Upper lobe of left lung (tissue), 6 donors: Measurements from ENCODE around the gene SLC28A2. TPM values are rescaled to one million over a fixed set of nuclear protein-coding genes. Genes with fewer than 3 reads are reported as not detected.

ENCODE experiments used
- ATAC-seq, 2 donors: fragments of 200-7000 bp; cut with Tn5 transposase; one replicate each; pipeline ENCODE4 v1.9.1; 2022; ENCODE audit warnings: mild to moderate bottlenecking in 2 of 2, moderate library complexity in 2 of 2; ENCODE audit not compliant: low FRiP score in 2 of 2
- DNase-seq, 2 donors: peaks; one replicate each; pipeline ENCODE4 v3.0.0-alpha.2; 2019 to 2020
- H3K27ac ChIP-seq, 4 donors: fragments of 200-600 bp; sonication (generic); one replicate each; pipeline ENCODE4 v1.5.1; 2016 to 2019
- H3K27me3 ChIP-seq, 4 donors: fragments of 200-600 bp; sonication (generic); one replicate each; pipeline ENCODE4 v1.5.1; 2017 to 2019
- H3K36me3 ChIP-seq, 4 donors: fragments of 200-600 bp; sonication (generic); one replicate each; pipeline ENCODE4 v1.5.1; 2016 to 2019
- H3K4me1 ChIP-seq, 4 donors: fragments of 200-600 bp; sonication (generic); one replicate each; pipeline ENCODE4 v1.5.1; 2018 to 2019
- H3K4me3 ChIP-seq, 4 donors: fragments of 200-600 bp; sonication (generic); one replicate each; pipeline ENCODE4 v1.5.1; 2017 to 2019; ENCODE audit warnings: mild to moderate bottlenecking in 2 of 4, moderate library complexity in 1 of 4
- H3K9me3 ChIP-seq, 4 donors: fragments of 200-600 bp; sonication (generic); one replicate each; pipeline ENCODE4 v1.5.1; 2018 to 2019
- EP300 ChIP-seq, 4 donors: sonication (generic); formaldehyde crosslinking; IDR thresholded peaks; one replicate each; pipeline ENCODE4 v1.5.1; 2017; ENCODE audit warnings: antibody characterized with exemption in 4 of 4, control low read depth in 2 of 4
- POLR2A ChIP-seq, 4 donors: fragments of 450-650 bp; IDR thresholded peaks; one replicate each; pipeline ENCODE4 v1.5.1; 2016 to 2017; ENCODE audit warnings: antibody characterized with exemption in 4 of 4, mild to moderate bottlenecking in 2 of 4
- POLR2AphosphoS5 ChIP-seq, 2 donors: sonication (generic); formaldehyde crosslinking; IDR thresholded peaks; one replicate each; pipeline ENCODE4 v1.5.1; 2017; ENCODE audit warnings: antibody characterized with exemption in 2 of 2
- WGBS, 2 donors: methylation state at CpG; one replicate each; pipeline ENCODE4 v1.1.5; 2017 to 2018; 5-methylcytosine and 5-hydroxymethylcytosine counted together
- total RNA-seq, 6 donors: library from RNA; depleted of rRNA in 4 of 6; stranded (reverse); fragments of >200 nt in 4 of 6; gene quantifications; one replicate each; pipeline versions ENCODE4 v1.1.0 to v1.2.1, GENCODE V29; 2016 to 2021
- TF ChIP-seq, protein P1 (sequence below), 6 experiments: fragments of 450-650 bp in 4 of 6; fragments of 200-600 bp in 2 of 6; sonication (generic) in 2 of 6; IDR thresholded peaks; one replicate each; pipeline ENCODE4 v1.5.1; 2016 to 2019; ENCODE audit warnings: antibody characterized with exemption in 6 of 6
- donor health status: DM: no; HTN: no; CAD: no; lungs with moderate emphysema.
- donor health status: DM: no; HTN: yes; CAD: no; lungs with severe emphysema.

SLC28A2 gene
- total RNA-seq, 6 donors from 2014 or later: 0.20 TPM; not detected in 5

DNA sequence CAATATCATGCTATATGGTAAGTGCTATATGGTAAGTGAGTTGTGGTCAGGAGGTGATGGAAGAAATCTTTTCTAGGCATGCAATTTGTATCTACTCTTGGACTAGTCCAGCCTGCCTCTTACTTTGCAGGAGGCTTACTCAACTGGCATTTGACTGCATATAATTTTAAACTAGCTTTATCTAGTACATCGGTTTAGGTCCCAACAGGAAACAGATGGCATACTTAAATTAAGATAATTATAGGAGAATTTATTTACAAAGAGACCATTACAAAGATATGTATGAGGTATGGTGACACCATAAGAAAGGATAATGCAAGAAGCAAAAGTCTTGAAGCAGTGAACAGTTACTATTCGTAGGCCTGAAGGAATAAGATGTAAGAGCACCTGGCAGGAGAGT, 7.8 kb downstream of the SLC28A2 start:
- no peak for TF ChIP-seq EP300 (IDR thresholded peaks at IDR 0.05)
- TF ChIP-seq POLR2AphosphoS5 (IDR thresholded peaks at IDR 0.05): no peak
- TF ChIP-seq, protein P1, sequence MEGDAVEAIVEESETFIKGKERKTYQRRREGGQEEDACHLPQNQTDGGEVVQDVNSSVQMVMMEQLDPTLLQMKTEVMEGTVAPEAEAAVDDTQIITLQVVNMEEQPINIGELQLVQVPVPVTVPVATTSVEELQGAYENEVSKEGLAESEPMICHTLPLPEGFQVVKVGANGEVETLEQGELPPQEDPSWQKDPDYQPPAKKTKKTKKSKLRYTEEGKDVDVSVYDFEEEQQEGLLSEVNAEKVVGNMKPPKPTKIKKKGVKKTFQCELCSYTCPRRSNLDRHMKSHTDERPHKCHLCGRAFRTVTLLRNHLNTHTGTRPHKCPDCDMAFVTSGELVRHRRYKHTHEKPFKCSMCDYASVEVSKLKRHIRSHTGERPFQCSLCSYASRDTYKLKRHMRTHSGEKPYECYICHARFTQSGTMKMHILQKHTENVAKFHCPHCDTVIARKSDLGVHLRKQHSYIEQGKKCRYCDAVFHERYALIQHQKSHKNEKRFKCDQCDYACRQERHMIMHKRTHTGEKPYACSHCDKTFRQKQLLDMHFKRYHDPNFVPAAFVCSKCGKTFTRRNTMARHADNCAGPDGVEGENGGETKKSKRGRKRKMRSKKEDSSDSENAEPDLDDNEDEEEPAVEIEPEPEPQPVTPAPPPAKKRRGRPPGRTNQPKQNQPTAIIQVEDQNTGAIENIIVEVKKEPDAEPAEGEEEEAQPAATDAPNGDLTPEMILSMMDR (IDR thresholded peaks at IDR 0.05): no peak
- no peak for TF ChIP-seq POLR2A (IDR thresholded peaks at IDR 0.05)
- no peak for ATAC-seq
- Histone ChIP-seq H3K4me3 (no peak overlapping the region), H3K36me3 (no peaks in the 10 kb centered on the region), H3K27ac (no peak overlapping the region), H3K4me1 (no peaks in the 10 kb centered on the region), H3K9me3 (no peaks in the 10 kb centered on the region), H3K27me3 (no peaks in the 10 kb centered on the region)
- 59% methylated on average over 2 of the region's 2 CpGs for WGBS, 2 donors
- DNase-seq: no peak

DNA sequence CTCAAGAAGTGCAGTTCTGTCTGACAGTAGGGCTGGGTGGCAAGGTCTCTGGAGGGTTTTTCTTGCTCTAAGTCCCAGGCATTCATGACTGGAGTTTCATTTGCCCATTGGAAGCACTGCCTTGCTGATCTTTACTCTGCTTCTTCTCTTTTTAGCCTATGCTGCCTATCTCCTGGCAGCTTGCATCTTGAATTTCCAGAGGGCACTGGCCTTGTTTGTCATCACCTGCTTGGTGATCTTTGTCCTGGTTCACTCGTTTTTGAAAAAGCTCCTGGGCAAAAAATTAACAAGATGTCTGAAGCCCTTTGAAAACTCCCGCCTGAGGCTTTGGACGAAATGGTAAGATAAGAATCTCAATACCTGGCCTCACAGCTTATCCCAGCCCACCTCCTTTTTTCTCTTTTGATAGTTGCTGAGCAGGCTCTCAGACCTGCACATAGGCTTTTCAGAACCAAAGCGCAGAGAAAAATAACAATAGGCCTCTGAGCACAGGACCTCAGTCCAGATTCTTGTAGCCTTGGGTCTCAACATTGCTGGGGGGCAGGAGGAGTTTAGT, 10.9 kb downstream of the SLC28A2 start:
- WGBS, 2 donors: 82 to 85% methylated on average over 4 of the region's 4 CpGs
- TF ChIP-seq, protein P1 (IDR thresholded peaks at IDR 0.05): no peak
- TF ChIP-seq EP300 (IDR thresholded peaks at IDR 0.05) (no peak), POLR2A (IDR thresholded peaks at IDR 0.05) (no peak), POLR2AphosphoS5 (IDR thresholded peaks at IDR 0.05) (no peak)
- Histone ChIP-seq H3K27ac (no peak overlapping the region), H3K4me3 (no peak overlapping the region), H3K4me1 (no peaks in the 10 kb centered on the region), H3K9me3 (no peaks in the 10 kb centered on the region), H3K36me3 (no peaks in the 10 kb centered on the region), H3K27me3 (no peaks in the 10 kb centered on the region)
- ATAC-seq (no peak), DNase-seq (no peak)

DNA sequence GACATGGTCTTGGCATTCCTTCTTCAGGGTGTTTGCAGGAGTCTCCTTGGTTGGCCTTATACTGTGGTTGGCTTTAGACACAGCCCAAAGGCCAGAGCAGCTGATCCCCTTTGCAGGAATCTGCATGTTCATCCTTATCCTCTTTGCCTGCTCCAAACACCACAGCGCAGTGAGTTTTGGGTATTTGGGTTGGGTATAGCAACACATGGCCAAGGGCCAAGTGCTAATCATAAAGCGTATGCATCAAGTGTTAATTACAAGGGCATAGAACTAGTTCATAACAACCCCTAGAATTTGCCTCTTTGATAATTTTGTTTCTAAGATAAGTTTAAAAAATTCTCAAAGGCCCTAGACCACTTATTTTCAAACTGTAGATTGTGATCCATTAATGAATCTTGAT, 11.8 kb downstream of the SLC28A2 start:
- Histone ChIP-seq H3K9me3 (no peaks in the 10 kb centered on the region), H3K27me3 (no peaks in the 10 kb centered on the region), H3K4me3 (no peak overlapping the region), H3K27ac (no peak overlapping the region), H3K36me3 (no peaks in the 10 kb centered on the region), H3K4me1 (no peaks in the 10 kb centered on the region)
- TF ChIP-seq POLR2A (IDR thresholded peaks at IDR 0.05) (no peak), EP300 (IDR thresholded peaks at IDR 0.05) (no peak), POLR2AphosphoS5 (IDR thresholded peaks at IDR 0.05) (no peak)
- TF ChIP-seq, protein P1 (IDR thresholded peaks at IDR 0.05): no peak
- ATAC-seq (no peak), DNase-seq (no peak)
- 93 to 97% methylated on average over 2 of the region's 2 CpGs for WGBS, 2 donors

DNA sequence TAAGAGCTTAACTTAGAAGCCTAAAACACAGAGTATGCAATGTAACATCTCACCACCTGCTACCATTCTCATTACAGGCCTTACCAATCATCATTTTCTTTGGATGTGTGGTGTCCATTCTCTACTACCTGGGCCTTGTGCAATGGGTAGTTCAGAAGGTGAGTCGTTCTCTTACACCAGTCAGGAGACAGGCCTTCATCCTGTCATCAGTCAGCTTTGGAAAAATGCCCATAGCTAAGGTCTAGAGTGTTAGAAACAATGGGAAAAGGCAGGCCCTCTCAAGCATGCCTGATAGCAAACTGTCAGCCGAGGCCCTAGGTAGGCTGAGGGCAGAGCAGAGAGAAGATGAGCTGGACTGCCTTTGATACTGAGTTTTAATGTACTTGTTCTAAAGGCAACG, 13.5 kb downstream of the SLC28A2 start:
- Histone ChIP-seq H3K27ac (no peak overlapping the region), H3K36me3 (no peaks in the 10 kb centered on the region), H3K9me3 (no peaks in the 10 kb centered on the region), H3K27me3 (no peaks in the 10 kb centered on the region), H3K4me3 (no peak overlapping the region), H3K4me1 (no peaks in the 10 kb centered on the region)
- TF ChIP-seq POLR2AphosphoS5 (IDR thresholded peaks at IDR 0.05): no peak
- TF ChIP-seq EP300 (IDR thresholded peaks at IDR 0.05): no peak
- TF ChIP-seq, protein P1 (IDR thresholded peaks at IDR 0.05): no peak
- TF ChIP-seq POLR2A (IDR thresholded peaks at IDR 0.05): no peak
- ATAC-seq (no peak), DNase-seq (no peak)
- WGBS, 2 donors: 74 to 84% methylated on average over 3 of the region's 3 CpGs

DNA sequence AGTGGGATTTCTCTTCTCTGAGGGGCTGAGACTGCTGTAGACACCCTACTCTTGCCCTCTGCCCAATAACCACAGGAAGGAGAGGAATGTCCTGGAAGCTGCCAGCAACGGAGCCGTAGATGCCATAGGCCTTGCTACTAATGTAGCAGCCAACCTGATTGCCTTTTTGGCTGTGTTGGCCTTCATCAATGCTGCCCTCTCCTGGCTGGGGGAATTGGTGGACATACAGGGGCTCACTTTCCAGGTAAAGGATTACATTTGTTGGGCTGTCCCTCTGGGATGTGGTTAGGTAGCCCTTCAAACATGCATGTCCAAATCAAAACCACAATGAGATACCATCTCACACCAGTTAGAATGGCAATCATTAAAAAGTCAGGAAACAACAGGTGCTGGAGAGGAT, 16.1 kb downstream of the SLC28A2 start:
- Histone ChIP-seq H3K4me3 (no peak overlapping the region), H3K4me1 (no peaks in the 10 kb centered on the region), H3K27ac (no peak overlapping the region), H3K9me3 (no peaks in the 10 kb centered on the region), H3K36me3 (no peaks in the 10 kb centered on the region), H3K27me3 (no peaks in the 10 kb centered on the region)
- no peak for ATAC-seq
- TF ChIP-seq, protein P1 (IDR thresholded peaks at IDR 0.05): no peak
- no peak for TF ChIP-seq EP300 (IDR thresholded peaks at IDR 0.05)
- TF ChIP-seq POLR2AphosphoS5 (IDR thresholded peaks at IDR 0.05): no peak
- TF ChIP-seq POLR2A (IDR thresholded peaks at IDR 0.05): no peak
- DNase-seq: no peak
- 55% methylated on average over 2 of the region's 2 CpGs; no CpG with 5 or more reads in 1 of the 2 donors for WGBS, 2 donors
